ENCODE results near the gene AICDA. TPM values are rescaled to one million over a fixed set of nuclear protein-coding genes. Genes with fewer than 3 reads are reported as not detected.

AICDA gene
- total RNA-seq, 1 donor = not detected

- H3K27ac ChIP-seq (ENCODE audit: low read depth, low read length) = no peak overlapping the region
- H3K79me2 ChIP-seq (ENCODE audit: insufficient read depth, low read length) = no peaks in the 10 kb centered on the region
- H3K4me3 ChIP-seq (ENCODE audit: insufficient read depth, low read length) = no peak overlapping the region
- no peak for DNase-seq (ENCODE audit: insufficient read length, low spot score, missing footprints)
- no peaks in the 10 kb centered on the region for H3K4me1 ChIP-seq (ENCODE audit: insufficient read depth, low read length)
- H2AFZ ChIP-seq (ENCODE audit: low read length) = no peak overlapping the region
- no peak overlapping the region for H3K4me2 ChIP-seq (ENCODE audit: insufficient read depth, low read length)
- H3K9me3 ChIP-seq (ENCODE audit: low read depth, low read length) = no peaks in the 10 kb centered on the region
- TF ChIP-seq CTCF (IDR thresholded peaks at IDR 0.05; ENCODE audit: extremely low read depth, low read depth, low read length) = no peak
- no peaks in the 10 kb centered on the region for H3K36me3 ChIP-seq (ENCODE audit: insufficient read depth, low read length)
- no peaks in the 10 kb centered on the region for H4K20me1 ChIP-seq (ENCODE audit: insufficient read depth, low read length)
- H3K27me3 ChIP-seq (ENCODE audit: insufficient read depth, low read length) = peaks cover 6% of the 10 kb centered on the region
Measured at GRCh38 chr12:8605057-8605456, 7.6 kb downstream of the AICDA start.

GRCh38 chr12:8603856-8604255 is 8.8 kb downstream of the AICDA start:
- H3K9me3 ChIP-seq (ENCODE audit: low read depth, low read length) = no peaks in the 10 kb centered on the region
- H3K4me3 ChIP-seq (ENCODE audit: insufficient read depth, low read length) = no peak overlapping the region
- peak; percentile 82 for DNase-seq (ENCODE audit: insufficient read length, low spot score, missing footprints)
- no peaks in the 10 kb centered on the region for H3K36me3 ChIP-seq (ENCODE audit: insufficient read depth, low read length)
- no peaks in the 10 kb centered on the region for H4K20me1 ChIP-seq (ENCODE audit: insufficient read depth, low read length)
- H3K4me1 ChIP-seq (ENCODE audit: insufficient read depth, low read length) = no peaks in the 10 kb centered on the region
- peak; percentile 32 for TF ChIP-seq CTCF (IDR thresholded peaks at IDR 0.05; ENCODE audit: extremely low read depth, low read depth, low read length)
- peaks cover 6% of the 10 kb centered on the region for H3K27me3 ChIP-seq (ENCODE audit: insufficient read depth, low read length)
- no peak overlapping the region for H3K27ac ChIP-seq (ENCODE audit: low read depth, low read length)
- H2AFZ ChIP-seq (ENCODE audit: low read length) = no peak overlapping the region
- no peak overlapping the region for H3K4me2 ChIP-seq (ENCODE audit: insufficient read depth, low read length)
- H3K79me2 ChIP-seq (ENCODE audit: insufficient read depth, low read length) = no peaks in the 10 kb centered on the region

GRCh38 chr12:8603286-8603685 is 9.4 kb downstream of the AICDA start:
- TF ChIP-seq CTCF (IDR thresholded peaks at IDR 0.05; ENCODE audit: extremely low read depth, low read depth, low read length) = no peak
- no peaks in the 10 kb centered on the region for H3K4me1 ChIP-seq (ENCODE audit: insufficient read depth, low read length)
- H3K27me3 ChIP-seq (ENCODE audit: insufficient read depth, low read length) = peaks cover 6% of the 10 kb centered on the region
- no peaks in the 10 kb centered on the region for H3K79me2 ChIP-seq (ENCODE audit: insufficient read depth, low read length)
- H3K36me3 ChIP-seq (ENCODE audit: insufficient read depth, low read length) = no peaks in the 10 kb centered on the region
- no peak overlapping the region for H3K4me3 ChIP-seq (ENCODE audit: insufficient read depth, low read length)
- no peak for DNase-seq (ENCODE audit: insufficient read length, low spot score, missing footprints)
- H4K20me1 ChIP-seq (ENCODE audit: insufficient read depth, low read length) = no peaks in the 10 kb centered on the region
- H3K27ac ChIP-seq (ENCODE audit: low read depth, low read length) = no peak overlapping the region
- no peak overlapping the region for H2AFZ ChIP-seq (ENCODE audit: low read length)
- H3K4me2 ChIP-seq (ENCODE audit: insufficient read depth, low read length) = no peak overlapping the region
- H3K9me3 ChIP-seq (ENCODE audit: low read depth, low read length) = no peaks in the 10 kb centered on the region

- no peak overlapping the region for H3K4me2 ChIP-seq (ENCODE audit: insufficient read depth, low read length)
- TF ChIP-seq CTCF (IDR thresholded peaks at IDR 0.05; ENCODE audit: extremely low read depth, low read depth, low read length) = no peak
- no peak overlapping the region for H2AFZ ChIP-seq (ENCODE audit: low read length)
- no peak overlapping the region for H3K4me3 ChIP-seq (ENCODE audit: insufficient read depth, low read length)
- no peaks in the 10 kb centered on the region for H3K4me1 ChIP-seq (ENCODE audit: insufficient read depth, low read length)
- no peaks in the 10 kb centered on the region for H3K9me3 ChIP-seq (ENCODE audit: low read depth, low read length)
- no peaks in the 10 kb centered on the region for H3K79me2 ChIP-seq (ENCODE audit: insufficient read depth, low read length)
- H3K27ac ChIP-seq (ENCODE audit: low read depth, low read length) = no peak overlapping the region
- H3K36me3 ChIP-seq (ENCODE audit: insufficient read depth, low read length) = no peaks in the 10 kb centered on the region
- no peak for DNase-seq (ENCODE audit: insufficient read length, low spot score, missing footprints)
- no peaks in the 10 kb centered on the region for H4K20me1 ChIP-seq (ENCODE audit: insufficient read depth, low read length)
- no peaks in the 10 kb centered on the region for H3K27me3 ChIP-seq (ENCODE audit: insufficient read depth, low read length)
Measured at GRCh38 chr12:8596561-8596960, 16.1 kb downstream of the AICDA start.

Data from osteoblast (primary cell).